ENCODE data around the gene ZP4.

Gene ZP4

GRCh38 chr1:237890822-237891221, at the start of gene ZP4:
TSS of gene ZP4 (minus strand) at chr1:237890922. CDS start at chr1:237890635, 287 bp downstream.
- no peak for DNase-seq

- DNase-seq = no peak
Measured at GRCh38 chr1:237938553-237938952, 47.8 kb upstream of the ZP4 start.

- no peak for DNase-seq
Measured at GRCh38 chr1:237938068-237938467, 47.3 kb upstream of the ZP4 start.

- DNase-seq = no peak
Measured at GRCh38 chr1:237932816-237933215, 42.1 kb upstream of the ZP4 start.

- DNase-seq = no peak
Measured at GRCh38 chr1:237931581-237931980, 40.9 kb upstream of the ZP4 start.

- no peak for DNase-seq
Measured at GRCh38 chr1:237927198-237927597, 36.5 kb upstream of the ZP4 start.

- no peak for DNase-seq
Measured at GRCh38 chr1:237921306-237921705, 30.6 kb upstream of the ZP4 start.

- no peak for DNase-seq
Measured at GRCh38 chr1:237913345-237913744, 22.6 kb upstream of the ZP4 start.

- DNase-seq = no peak
Measured at GRCh38 chr1:237911911-237912310, 21.2 kb upstream of the ZP4 start.

- no peak for DNase-seq
Measured at GRCh38 chr1:237910834-237911233, 20.1 kb upstream of the ZP4 start.

GRCh38 chr1:237903961-237904360, 13.2 kb upstream of the ZP4 start:
- no peak for DNase-seq

- DNase-seq = no peak
Measured at GRCh38 chr1:237902960-237903743, 12.4 kb upstream of the ZP4 start.

- no peak for DNase-seq
Measured at GRCh38 chr1:237901299-237901934, 10.7 kb upstream of the ZP4 start.

- no peak for DNase-seq
Measured at GRCh38 chr1:237895630-237896029, 4.9 kb upstream of the ZP4 start.

- no peak for DNase-seq
Measured at GRCh38 chr1:237894131-237894530, 3.4 kb upstream of the ZP4 start.

- DNase-seq = no peak
Measured at GRCh38 chr1:237891979-237892378, 1.3 kb upstream of the ZP4 start.

GRCh38 chr1:237891266-237891665, 544 bp upstream of the ZP4 start:
- DNase-seq = no peak

- DNase-seq = no peak
Measured at GRCh38 chr1:237890416-237890815, 306 bp downstream of the ZP4 start.

- DNase-seq = no peak
Measured at GRCh38 chr1:237888143-237888542, 2.6 kb downstream of the ZP4 start.

- no peak for DNase-seq
Measured at GRCh38 chr1:237887542-237887941, 3.2 kb downstream of the ZP4 start.

GRCh38 chr1:237884237-237884636, 6.5 kb downstream of the ZP4 start:
- no peak for DNase-seq

- DNase-seq = no peak
Measured at GRCh38 chr1:237879195-237879594, 11.5 kb downstream of the ZP4 start.

GRCh38 chr1:237878406-237878805, 12.3 kb downstream of the ZP4 start:
- DNase-seq = no peak

- DNase-seq = no peak
Measured at GRCh38 chr1:237877631-237878030, 13.1 kb downstream of the ZP4 start.

GRCh38 chr1:237875291-237875690, 15.4 kb downstream of the ZP4 start:
- no peak for DNase-seq

Measured in DMS79 treated with DMSO at 0.1 percent for 48 hours (cell line).